Cardiac fibroblast (primary cell): Measurements from ENCODE around the gene CFAP97D1.

ENCODE experiments used
- DNase-seq, 2 donors: peaks; one replicate each; pipeline versions ENCODE4 v3.0.0 to v3.0.0-alpha.2; 2010; ENCODE audit warnings: low read depth in 2 of 2
- H3K4me3 ChIP-seq, 2 donors: replicated peaks in 1 of 2; 1 replicate in 1 of 2; 2 replicates in 1 of 2; pipeline ENCODE4 v1.5.1; 2011; ENCODE audit warnings: low read depth in 2 of 2, low read length in 2 of 2, mild to moderate bottlenecking in 2 of 2, moderate library complexity in 1 of 2
- TF ChIP-seq, protein P1 (sequence below): IDR thresholded peaks from one replicate; pipeline ENCODE4 v1.5.1; 2011; ENCODE audit warnings: low read depth, mild to moderate bottlenecking, low read length, inconsistent platforms

The CFAP97D1 gene

DNA sequence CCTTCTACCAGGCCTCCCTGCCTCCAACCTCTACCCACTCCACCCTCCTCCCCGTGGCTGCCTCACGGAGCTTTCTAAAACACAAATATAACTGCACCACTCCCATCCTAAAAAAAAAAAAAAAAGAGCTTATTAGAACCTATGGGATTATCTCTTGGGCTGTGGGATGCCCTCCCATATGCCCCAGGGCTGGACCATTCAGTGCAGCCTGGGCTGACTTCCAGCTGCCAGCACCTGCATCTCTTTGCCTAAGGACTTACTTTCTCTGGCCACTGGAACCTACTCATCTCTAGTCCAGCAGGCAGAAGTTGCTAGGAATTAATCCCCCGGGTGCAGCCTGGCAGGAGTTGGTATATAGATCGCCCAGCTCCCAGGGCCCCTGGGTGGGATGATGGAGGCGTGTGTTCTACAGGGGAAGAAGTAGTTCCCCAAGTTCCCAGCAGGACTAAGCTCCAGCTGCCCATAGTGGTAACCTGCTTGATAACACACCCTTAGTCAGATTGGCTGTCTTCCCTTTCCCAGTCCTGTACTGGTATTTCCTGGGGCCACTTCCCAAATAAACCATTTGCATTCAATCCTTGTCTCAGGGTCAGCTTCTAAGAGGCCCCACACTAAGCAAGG lies 42.4 kb downstream of the CFAP97D1 start:
- TF ChIP-seq, protein P1, sequence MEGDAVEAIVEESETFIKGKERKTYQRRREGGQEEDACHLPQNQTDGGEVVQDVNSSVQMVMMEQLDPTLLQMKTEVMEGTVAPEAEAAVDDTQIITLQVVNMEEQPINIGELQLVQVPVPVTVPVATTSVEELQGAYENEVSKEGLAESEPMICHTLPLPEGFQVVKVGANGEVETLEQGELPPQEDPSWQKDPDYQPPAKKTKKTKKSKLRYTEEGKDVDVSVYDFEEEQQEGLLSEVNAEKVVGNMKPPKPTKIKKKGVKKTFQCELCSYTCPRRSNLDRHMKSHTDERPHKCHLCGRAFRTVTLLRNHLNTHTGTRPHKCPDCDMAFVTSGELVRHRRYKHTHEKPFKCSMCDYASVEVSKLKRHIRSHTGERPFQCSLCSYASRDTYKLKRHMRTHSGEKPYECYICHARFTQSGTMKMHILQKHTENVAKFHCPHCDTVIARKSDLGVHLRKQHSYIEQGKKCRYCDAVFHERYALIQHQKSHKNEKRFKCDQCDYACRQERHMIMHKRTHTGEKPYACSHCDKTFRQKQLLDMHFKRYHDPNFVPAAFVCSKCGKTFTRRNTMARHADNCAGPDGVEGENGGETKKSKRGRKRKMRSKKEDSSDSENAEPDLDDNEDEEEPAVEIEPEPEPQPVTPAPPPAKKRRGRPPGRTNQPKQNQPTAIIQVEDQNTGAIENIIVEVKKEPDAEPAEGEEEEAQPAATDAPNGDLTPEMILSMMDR, result no peak
- H3K4me3 ChIP-seq, result no peak overlapping the region
- DNase-seq, result peak in 1 of 2 donors; percentile 63

DNA sequence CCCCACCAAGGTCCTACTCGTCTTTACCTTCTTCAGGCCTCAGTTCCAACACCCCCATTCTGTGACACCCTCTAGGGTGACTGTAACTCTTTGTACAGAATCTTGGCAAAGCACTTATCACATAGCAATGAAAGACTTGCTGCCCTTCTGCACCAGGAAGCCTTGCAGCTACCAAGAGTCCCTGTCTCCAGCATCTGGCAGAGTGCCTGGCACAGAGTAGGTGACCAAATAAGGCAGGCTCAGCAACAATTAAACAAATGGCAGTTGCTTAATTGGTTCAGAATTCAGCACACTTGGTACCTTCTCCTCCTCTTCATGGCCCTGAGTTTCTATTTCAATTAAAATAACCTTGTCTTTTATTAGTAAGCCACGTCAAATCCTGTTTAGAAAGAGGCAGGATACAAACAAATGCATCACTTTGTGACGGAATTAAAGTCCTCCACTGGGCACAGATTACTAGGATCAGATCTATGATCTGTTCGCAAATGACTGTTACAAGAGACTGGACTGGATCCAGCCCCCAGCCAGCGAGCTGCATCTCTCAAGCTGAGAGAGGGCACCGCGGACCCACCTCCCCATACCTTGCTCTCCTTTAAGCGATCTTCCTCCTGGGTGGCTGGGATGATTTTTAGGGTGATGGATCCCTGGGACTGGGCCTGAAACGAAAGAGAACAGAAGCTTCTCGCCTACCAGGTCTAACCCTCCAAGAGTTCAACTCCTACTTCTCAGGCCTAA lies 43.3 kb downstream of the CFAP97D1 start:
- no peak overlapping the region for H3K4me3 ChIP-seq
- no peak for DNase-seq
- TF ChIP-seq, protein P1, result no peak

DNA sequence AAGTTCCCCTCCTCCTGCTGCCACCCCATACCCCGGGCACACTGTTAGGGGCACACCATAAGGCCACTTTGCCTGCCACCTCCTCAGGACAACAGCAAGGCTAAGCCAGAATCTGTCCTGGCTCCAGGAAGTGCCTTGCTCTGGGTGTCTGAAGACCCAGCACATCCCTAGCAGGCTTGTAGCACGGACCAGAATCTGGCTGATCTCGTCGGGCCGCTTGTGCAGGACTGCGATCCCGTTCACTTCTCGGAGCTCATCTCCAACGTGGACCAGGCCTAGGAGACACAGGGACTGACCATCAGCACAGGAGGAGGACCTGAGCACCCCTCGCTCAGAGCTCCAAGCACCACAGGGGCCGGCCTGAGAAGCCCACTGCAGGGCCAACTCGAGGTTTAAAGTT lies 45.3 kb downstream of the CFAP97D1 start:
- no peak for DNase-seq
- no peak overlapping the region for H3K4me3 ChIP-seq
- TF ChIP-seq, protein P1, result no peak

DNA sequence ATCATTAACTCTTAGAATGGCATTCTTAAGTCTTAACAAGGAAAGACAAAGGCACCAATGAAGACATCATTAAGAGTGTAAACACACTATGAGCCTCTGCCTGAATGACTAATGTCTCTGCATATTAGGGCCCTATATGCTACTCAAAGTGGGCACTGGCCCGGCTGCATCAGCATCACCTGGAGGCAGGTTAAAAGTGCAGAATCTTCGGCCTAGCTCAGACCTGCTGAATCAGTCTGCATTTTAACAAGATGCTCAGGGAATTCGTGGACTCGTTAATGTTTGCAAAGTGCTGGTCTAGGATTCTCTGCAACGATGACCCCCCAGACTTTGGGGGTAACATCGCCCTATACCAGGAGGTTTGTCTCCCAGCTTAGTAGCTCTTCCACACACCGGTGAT lies 46.0 kb downstream of the CFAP97D1 start:
- H3K4me3 ChIP-seq, result no peak overlapping the region
- DNase-seq, result no peak

DNA sequence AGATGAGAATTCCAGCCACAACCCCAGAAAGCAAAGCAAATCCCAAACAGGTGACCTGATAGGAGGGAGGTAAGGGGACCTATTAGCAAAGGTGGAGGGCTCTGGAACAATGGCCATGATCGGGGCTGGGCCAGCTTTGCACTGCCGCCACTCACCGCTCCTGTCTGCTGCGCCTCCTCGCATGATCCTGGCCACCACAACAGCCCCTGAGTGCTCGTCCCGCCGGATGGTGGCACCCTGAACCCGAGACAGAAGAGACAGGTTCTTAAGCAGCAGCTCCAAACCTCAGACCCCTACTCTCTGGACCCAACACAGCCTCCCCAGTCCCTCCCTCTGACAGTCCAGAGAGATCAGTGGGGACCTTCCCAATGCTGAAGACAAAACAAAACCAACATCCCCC lies 47.4 kb downstream of the CFAP97D1 start:
- no peak overlapping the region for H3K4me3 ChIP-seq
- TF ChIP-seq, protein P1, result no peak
- no peak for DNase-seq

More for the DNA sequence above, 46.0 kb downstream of the CFAP97D1 start:
- TF ChIP-seq, protein P1, result no peak

DNA sequence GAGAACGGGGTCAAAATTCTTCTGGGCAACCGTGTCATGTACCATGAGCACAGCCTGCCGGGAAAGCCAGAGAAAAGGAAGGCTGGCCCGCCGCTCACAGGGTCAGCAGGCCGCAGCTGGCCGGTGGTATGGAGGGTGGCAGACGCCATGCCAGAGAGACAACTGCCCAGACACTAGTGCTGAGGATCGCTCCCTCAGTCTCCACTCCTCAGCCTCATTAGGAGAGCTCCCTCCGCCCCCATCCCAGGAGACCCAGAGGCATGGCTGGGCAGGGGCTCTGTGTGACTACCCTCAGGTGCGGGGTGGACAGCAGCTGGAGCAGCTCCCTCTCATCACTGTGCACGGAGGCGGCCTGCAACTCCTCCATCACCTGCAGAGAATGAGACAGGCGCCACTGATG lies 49.5 kb downstream of the CFAP97D1 start:
- TF ChIP-seq, protein P1, result no peak
- H3K4me3 ChIP-seq, result no peak overlapping the region

More for the DNA sequence above, 49.5 kb downstream of the CFAP97D1 start:
- no peak for DNase-seq
